Activated T-helper 1 cell treated with anti-CD3 and anti-CD28 coated beads, Interleukin-2, amount 50 U/mL, for 16 hours (primary cell): ENCODE measurements around the gene NR0B1.

Source experiments
- DNase-seq, 2 donors: peaks; one replicate each; pipeline ENCODE4 v3.0.0-alpha.2; 2020; ENCODE audit warnings: low read depth in 1 of 2, low spot score in 1 of 2

NR0B1 gene, protein sequence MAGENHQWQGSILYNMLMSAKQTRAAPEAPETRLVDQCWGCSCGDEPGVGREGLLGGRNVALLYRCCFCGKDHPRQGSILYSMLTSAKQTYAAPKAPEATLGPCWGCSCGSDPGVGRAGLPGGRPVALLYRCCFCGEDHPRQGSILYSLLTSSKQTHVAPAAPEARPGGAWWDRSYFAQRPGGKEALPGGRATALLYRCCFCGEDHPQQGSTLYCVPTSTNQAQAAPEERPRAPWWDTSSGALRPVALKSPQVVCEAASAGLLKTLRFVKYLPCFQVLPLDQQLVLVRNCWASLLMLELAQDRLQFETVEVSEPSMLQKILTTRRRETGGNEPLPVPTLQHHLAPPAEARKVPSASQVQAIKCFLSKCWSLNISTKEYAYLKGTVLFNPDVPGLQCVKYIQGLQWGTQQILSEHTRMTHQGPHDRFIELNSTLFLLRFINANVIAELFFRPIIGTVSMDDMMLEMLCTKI

DNA sequence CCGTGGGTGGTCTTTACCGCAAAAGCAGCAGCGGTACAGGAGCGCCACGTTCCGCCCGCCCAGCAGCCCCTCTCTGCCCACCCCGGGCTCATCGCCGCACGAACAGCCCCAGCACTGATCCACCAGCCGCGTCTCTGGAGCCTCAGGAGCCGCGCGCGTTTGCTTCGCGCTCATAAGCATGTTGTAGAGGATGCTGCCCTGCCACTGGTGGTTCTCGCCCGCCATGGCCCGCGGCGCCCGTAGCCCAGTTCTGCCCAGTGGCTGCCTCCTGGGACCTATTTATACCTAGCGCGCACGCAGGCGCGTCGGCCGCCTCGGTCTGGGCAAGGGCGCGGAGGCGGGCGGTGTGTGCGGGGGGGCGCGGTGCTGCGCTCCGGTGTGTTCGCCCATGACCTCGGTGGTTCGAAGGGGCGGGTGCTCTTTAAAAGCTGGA lies at the start of gene NR0B1:
TSS of gene NR0B1 (minus strand) at position 252 of the 433 bp plus-strand sequence. CDS start at position 225, 27 bp downstream.
- DNase-seq, result no peak

DNA sequence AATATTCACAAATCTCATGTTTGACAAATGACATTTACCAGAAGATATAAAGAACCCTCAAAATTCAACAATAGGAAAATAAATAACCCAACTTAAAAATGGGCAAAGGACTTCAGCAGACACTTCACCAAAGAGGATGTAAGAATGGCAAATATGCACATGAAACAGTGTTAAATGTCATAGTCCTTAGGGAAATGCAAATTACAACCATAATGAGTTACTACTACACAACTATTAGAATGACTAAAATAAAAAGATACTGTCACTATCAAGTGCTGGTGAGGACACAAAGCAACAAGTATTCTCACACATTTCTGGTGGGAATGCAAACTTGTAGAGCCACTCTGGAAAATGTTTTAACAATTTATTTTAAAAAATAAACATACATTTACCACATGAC lies 40.8 kb upstream of the NR0B1 start:
- DNase-seq, result no peak

DNA sequence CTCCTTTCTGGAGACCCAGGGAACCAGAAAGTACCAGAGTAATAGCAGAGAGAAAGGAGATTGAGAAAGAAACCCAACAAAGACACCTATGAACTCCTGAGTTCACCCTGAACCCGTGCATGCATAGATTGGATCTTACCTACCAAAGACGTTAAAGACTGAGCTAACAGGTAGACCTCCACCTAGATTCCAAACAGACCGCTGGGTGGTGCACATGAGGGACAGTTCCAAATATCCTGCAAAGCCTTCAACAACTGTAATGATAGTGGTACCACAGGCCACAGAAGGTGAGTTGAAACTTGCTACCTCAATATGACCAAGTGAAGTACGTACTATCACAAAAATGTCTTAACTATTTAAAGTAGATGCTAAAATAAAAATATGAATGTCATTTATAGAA lies 34.0 kb upstream of the NR0B1 start:
- DNase-seq, result no peak

DNA sequence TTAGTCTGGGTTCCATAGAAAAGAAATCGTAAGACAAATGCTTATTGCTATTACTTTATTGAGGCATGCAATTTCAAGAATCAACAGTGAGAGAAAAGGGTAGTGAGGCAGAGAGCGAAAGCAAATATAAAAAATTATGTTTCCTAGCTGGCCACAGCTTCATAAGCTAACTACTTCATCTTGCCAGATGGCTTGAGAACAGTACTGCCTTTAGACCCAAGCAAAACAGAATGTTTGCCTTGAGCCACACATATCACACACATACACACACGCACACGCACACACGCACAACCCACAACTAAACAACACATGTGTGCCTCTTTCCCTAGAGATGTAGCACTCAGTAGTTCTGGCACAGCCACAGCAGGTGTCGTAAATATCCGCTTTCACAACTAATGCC lies 31.6 kb upstream of the NR0B1 start:
- no peak for DNase-seq

DNA sequence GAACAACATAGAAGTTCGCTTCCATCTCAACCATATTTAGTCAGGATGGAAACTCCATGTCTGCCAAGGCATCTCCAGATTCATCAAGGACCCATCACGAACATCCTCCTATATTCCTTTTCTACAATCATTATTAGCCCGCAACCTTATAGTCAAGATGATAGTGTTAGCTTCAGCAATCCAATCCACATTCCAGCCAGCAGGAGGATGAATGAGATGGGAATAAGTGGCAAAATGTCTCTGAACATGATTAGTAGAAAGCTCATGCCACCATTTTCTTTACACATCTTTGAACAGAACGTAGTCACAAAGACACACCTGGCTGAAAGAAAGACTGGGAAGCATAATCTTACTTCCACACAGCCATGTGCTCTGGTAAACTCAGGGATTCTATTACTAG lies 18.6 kb upstream of the NR0B1 start:
- no peak for DNase-seq

DNA sequence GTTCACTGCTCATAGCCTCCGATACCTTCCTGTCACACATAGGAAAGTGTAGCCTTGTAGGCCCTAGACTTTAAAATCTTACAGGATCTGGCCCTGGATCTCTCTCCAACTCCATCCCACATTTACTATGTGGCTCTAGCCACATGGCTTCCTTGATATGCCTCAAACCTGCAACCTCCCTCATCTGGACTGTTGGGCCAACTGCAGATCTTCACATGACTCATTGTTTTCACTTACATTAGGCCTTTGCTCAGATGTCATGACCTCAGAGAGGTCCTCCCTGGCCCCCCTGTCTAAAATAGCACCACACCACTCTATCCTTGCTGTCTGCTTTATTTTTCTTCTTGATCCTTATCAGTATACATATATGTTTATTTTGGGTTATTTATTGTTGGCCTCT lies 8.1 kb upstream of the NR0B1 start:
- no peak for DNase-seq

DNA sequence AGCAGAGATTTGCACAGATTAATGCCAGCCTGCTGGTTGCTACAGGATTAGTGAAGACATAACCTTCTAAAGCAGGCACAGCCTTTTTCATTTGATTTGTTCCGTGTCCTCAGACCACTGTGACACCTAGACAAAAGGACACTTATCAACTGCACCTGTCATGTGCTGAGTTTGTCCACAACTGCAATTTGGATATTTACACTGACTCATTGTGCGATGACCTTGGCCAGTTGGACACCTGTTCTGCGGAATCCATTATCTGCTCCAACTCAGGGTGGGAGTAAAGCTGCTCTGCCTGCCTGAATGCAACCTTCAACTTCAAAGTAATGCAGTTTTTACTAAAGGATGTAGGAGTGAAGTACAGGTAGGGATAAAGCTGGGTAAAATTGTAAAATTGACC lies 4.1 kb upstream of the NR0B1 start:
- no peak for DNase-seq

DNA sequence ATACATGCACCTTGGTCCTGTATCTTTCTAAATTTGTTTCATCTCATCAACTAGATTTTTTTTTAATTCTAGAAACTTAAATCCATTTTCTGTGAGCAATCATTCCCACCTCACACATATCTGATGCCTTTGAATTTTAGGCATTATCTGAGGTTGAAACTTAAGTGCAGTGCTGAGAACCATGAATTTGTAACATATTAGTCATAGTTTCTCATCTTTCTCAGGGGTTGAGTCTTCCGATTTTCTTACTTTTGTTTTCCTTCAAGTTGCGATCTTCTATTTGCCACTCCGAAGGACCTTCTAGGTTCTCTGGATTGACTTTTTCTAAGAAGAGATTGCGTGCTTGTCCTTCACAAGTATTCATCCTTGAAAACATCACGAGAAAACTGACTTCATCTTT lies 3.7 kb upstream of the NR0B1 start:
- DNase-seq, result no peak

DNA sequence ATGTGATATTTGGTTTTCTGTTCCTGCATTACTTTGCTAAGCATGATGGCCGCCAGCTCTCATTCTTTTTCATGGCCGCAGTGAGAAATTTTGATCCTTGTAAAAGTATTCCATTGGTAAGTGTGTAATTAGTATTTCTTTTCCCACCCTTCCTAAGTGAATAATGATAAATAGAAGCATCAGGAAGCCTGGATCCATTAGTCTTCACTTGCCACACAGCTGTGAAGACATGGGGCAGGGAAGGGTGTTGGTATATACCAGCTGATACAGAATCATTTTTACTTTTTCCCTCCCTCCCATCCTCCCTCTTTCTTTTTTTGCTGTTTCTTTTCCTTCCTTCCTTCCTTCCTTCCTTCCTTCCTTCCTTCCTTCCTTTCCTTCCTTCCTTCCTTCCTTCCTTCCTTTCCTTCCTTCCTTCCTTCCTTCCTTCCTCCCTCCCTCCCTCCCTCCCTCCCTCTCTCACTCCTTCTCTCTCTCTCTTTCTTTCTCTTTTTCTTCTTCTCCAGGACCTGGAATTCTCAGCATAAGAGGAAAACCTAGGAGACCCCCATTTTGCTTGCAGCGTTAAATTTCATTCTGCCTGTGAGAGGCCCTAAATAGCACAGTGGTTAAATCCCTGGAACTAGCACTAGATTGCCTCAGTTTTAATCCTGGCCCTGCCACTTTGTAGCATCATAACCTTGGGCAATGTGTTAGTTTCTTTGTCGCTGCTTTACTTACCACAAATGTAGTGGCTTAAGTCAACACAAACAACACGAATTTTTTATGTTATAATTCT lies 1.4 kb upstream of the NR0B1 start:
- no peak for DNase-seq

DNA sequence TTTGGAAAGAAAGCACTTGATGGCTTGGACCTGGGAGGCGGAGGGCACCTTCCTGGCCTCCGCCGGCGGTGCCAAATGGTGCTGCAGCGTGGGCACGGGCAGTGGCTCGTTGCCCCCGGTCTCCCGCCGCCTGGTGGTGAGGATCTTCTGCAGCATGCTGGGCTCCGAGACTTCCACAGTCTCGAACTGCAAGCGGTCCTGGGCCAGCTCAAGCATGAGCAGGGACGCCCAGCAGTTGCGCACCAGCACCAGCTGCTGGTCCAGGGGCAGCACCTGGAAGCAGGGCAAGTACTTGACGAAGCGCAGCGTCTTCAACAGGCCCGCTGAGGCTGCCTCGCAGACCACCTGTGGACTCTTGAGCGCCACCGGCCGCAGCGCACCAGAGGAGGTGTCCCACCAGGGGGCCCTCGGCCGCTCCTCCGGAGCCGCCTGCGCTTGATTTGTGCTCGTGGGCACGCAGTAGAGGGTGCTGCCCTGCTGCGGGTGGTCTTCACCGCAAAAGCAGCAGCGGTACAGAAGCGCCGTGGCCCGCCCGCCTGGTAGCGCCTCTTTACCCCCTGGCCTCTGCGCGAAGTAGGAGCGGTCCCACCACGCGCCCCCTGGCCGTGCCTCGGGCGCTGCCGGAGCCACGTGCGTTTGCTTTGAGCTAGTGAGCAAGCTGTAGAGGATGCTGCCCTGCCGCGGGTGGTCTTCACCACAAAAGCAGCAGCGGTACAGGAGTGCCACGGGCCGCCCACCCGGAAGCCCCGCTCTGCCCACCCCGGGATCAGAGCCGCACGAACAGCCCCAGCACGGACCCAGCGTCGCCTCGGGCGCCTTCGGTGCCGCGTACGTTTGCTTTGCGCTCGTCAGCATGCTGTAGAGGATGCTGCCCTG lies 689 bp downstream of the NR0B1 start:
- no peak for DNase-seq

DNA sequence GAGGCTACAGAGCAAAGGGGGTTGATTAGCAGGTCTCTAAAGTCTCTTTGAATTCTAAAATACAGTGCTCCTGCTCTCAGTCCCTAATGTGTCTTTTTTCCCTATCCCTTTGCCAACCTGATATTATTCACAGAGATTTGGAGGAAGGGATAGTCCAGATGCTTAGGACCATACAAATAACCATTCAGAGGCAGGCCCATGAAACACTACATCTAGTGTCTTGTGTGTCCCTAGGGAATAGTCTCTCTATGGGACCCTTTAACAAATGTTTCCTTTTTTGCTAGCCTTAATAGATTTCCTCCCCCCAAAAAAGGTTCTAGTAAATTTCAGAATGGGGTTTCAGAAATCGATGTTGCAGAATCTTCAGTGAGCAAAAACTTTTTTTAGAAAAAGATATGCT lies 1.7 kb downstream of the NR0B1 start:
- DNase-seq, result no peak

DNA sequence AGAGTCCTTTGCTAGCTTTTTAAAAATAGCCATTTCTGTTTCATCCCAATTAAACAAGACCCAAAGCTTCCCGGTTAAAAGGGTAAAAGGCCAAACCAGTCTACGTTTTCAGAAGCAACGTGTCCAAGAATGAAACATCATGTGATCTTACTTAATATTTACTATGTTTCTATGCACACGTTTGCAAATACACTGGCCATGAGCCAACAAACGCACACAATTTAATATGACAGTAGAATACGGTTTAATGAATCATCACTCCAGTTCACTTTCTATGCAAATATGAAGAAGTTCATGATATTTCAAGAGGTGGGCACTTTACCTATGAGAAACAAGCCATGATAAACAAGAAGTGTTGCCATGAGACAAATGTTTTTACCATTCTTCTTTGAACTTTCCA lies 4.3 kb downstream of the NR0B1 start:
- no peak for DNase-seq

DNA sequence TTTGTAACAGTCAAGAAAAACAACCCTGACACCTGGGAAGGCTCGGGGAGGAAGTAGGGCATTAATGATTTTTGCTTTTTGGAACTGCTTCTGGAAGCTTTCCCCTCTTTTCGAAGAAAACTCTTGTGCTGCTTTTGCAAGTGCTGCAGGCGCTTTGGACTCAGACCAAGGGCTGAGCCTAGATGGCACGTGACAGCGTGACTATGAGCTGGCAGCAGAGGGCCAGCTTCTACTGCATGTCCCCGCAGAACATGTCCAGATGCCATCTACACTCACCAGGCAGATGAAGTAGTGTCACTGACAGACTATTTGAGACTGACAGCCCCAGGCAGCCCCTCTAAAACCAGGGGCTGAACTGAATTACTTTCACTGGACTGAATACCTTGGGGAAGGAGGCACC lies 6.2 kb downstream of the NR0B1 start:
- DNase-seq, result no peak

DNA sequence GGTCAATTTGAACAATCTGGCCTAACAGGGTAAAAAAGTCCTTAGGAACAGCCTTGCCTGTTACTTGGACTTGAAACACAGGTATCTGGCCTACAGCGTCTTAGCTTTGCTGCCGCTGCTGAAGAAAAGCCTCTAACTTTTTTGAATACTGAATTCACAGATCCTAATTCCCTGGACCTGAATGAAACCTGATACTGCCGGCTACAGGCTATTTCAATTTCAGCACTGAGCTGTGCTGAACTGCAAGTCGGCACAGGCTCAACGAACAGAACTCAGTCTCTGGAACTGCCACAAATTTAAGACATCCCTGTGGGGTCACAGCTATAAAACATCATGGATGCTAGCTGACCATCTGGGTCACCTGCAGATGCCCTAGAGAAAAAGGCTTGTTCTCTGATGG lies 7.2 kb downstream of the NR0B1 start:
- no peak for DNase-seq

DNA sequence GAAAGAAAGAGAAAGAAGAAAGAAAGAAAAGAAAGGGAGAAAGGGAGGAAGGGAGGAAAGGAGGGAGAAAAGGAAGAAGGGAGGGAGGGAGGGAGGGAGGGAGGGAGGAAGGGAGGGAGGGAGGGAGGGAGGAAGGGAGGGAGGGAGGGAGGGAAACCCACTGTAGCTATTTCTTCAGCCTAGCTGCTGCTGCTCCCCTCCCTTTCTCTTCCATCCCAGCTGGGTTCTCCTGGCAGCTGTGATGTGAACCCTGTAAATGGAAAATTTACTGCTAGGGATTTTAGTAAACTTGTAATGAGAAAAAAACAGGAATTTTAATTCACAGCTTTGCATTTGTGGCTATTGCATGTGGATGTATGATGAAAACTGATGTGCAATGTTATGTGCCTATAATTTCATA lies 8.0 kb downstream of the NR0B1 start:
- DNase-seq, result no peak

DNA sequence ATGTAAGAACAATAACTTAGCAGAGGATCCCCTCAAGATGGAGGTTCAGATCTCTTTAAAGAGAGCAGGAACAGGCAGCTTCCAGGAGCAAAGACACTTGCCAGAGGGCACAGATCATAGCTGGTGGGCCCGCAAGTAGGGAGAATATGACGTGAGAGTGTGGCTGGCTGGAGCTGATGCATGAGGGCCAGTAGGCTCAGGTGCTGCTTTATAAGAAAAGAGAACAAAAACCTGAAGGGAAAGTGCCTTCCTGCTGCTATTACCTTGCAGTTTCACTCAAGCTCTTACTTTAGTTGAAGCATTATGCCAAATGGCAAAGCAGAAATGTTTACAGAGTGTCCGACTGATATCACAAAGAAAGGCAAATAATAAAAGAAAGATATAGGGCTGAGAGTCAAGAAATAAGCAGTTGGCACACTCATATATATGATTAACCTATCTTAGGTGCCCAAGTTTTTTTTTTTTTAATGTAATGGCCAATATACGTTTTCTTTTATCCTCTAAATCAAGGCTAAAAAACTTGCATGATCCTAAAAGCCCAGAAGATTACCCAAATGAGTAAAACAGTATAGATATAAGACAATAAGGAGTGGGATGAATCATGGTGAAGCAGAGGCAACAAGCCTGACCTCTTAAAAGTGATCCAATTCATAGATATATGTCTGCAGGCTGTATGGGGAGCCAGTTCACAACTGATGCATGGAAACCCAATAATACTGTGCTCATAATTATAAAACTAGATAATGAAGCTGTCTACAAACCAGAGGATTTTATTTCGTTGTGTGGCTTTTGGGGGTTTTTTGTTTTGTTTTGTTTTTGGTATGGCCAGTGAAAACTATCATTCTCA lies 12.6 kb downstream of the NR0B1 start:
- no peak for DNase-seq

DNA sequence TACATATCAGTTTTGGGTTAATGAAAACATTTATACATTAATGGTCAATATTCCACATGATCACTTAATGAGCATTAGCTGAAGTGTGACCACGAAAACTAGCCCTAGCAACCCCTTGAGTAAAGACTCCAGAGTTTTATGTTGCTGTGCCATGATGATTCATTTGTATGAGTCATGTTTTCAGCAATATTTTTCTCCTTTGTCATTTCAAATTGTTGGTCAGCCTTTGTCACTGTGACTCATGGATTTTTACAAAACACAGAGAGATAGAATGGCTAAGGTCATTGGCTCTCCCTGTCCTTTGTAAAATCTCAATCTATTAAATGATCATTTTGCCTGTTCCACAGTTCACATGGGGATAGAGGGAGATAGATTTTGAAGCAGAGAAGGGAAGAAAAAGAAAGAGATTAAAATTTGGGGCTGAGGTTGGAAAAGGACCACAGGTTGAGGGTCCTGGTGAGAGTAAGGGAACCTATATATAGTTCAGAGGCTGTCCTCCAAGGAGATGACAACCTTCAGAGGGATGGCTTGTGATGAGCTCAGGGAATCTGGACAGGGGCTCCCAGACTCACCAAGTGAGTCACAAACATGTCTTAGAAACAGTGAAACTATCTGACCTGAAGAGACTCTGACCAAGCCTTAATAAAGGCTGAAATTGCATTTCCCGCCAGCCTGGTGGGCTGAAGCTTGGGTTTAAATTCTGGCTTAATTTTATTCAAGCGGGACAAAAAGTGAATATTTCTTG lies 25.6 kb downstream of the NR0B1 start:
- no peak for DNase-seq

DNA sequence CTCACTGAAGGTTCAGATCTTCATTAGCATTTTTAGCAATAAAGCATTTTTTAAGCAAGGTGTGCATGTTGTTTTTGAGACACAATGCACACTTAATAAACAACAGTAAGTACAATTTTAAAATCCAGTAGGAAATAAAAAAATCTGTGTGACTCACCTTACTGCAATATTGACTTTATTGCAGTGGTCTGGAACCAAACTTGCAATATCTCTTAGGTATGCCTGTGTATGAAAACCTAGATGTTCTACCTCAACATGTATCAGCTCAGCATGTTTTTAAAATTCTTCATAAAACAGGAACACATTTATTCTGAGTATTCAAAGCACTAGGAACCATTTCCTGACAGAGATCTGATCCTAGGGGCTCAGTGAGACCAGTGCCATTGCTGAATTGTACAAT lies 26.7 kb downstream of the NR0B1 start:
- no peak for DNase-seq

DNA sequence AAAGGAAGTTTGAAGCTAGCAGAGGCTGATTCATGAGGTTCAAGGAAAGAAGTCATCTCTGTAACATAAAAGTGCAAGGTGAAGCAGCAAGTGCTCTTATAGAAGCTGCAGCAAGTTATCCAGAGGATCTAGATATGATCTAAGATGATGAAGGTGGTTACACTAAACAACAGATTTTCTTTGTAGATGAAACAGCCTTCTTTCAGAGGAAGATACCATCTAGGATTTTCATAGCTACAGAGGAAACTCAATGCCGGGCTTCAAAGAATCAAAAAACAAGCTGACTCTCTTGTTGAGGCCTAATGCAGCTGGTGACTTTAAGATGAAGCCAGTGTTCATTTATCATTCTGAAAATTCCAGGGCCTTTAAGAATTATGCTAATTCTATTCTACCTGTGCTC lies 28.8 kb downstream of the NR0B1 start:
- DNase-seq, result no peak

DNA sequence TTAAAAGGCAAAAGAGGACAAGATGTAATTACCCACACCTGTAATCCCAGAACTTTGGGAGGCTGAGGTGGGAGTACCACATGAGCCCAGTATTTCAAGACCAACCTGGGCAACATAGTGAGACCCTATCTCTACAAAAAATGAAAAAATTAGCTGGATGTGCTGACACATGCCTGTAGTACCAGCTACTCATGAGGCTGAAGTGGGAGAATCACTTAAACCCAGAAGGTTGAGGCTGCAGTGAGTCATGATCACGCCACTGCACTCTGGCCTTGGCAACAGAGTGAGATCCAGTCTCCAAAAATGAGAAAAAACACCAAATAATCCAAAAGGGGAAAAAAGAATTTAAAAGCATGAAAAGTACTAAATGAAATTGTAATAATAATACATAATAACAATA lies 30.8 kb downstream of the NR0B1 start:
- no peak for DNase-seq
